GM21825 (cell line): ENCODE measurements around the gene DENND2A.
"Not testable (repeated sequence)": the region's sequence is repeated elsewhere in the genome, so short reads cannot be mapped to it uniquely, and the experiment has no call there.

ENCODE experiments used
- ATAC-seq: cut with Tn5 transposase; IDR thresholded peaks from one replicate; pipeline ENCODE4 v1.9.1; 2021; ENCODE audit warnings: mild to moderate bottlenecking, moderate library complexity; ENCODE audit not compliant: unreplicated experiment

Gene DENND2A

DNA sequence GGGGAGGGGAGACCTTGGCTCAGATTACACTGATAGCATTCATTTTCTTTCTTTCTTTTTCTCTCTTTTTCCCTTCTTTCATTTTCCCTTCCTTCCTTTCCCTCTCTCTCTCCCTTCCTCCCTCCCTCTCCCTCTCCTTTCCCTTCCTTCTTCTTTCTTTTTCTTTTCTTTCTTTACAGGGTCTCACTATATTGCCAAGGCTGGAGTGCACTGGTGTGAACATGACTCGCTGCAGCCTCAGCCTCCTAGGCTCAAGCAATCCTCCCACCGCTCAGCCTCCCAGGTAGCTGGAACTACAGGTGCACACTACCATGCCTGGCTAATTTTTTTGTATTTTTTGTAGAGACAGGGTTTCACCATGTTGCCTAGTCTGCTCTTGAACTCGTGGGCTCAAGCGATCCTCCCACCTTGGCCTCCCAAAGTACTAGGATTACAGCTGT lies 88.4 kb downstream of the DENND2A start:
- ATAC-seq = no peak

DNA sequence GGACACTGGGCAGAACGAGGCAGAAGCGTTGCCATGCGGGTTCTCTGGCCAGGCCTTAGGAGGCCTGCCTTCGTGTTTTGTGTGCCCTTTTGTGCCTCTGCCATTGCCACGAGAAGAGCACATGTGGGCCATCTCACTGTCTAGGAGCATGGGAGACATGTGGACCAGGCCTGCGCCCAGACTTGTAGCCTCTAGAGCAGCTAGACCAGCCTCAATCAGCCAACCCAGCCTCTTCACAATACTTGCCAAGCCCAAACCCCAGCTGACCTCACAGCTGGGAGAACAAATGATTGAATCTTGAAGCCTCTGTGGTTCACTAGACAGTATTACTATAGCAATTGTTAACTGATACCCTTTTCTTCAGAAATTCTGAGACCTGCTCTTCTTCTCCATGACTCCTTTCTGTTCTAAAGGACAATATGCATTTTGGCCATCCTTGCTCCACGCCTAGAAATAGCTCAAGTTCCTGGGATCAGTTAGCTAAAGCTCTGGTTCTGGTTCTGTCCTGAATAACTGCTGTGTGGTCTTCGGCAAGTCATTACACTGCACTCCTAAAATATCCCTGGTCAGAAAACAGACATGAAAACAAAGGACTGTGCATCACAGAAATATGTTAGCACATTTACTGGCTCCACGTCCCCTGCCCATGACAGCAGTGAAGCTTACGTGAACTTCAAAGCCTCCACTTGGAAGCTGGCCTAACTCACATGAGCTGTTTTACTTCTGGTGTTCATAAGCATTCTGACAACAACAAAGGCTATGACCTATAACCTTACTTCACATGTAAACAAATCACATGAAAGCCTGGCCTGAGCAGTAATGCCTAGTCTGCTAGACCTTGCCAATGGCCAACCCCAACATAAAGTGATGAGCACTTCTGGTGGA lies 89.0 kb downstream of the DENND2A start:
- no peak for ATAC-seq

DNA sequence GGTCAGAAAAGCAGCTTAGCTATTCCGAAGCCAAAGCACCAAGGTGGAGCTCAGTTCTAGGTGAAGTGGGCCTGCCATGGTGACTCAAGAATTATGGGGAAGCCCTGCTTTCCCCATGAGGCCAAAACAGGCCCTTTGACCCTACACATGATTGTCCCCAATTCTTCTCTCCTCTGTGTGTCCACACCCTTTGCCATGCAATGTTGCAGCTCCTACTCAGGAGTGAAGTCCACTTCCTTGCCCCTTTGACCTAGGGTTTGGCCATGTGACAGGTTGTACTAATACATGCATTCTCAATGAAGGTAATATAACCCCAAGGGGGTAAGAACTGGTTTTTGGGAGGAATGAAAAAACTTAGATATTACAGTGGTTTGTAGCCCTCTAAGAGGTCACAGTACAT lies 93.7 kb downstream of the DENND2A start:
- no peak for ATAC-seq

DNA sequence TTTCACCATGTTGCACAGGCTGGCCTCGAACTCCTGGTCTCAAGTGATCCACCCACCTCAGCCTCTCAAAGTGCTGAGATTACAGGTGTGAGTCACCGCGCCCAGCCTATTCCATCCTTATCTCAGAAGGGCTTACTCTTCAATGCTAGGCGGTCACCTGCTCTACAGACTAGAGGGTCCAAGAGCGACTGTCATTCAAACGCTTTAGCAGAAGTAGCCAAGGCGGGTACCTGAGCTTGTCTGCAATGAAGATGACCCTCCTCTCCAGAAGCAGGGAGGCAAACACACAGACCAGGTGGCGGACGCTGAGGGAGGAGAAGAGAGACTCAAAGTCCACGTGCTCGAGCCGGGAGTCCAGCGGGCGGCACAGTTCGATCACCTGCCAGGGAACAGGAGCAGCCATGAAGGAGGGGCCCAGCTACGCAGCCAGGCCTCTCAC lies 96.2 kb downstream of the DENND2A start:
- ATAC-seq = no peak

GRCh38 chr7:140542228-140542603 lies 98.4 kb downstream of the DENND2A start:
- ATAC-seq = no peak

DNA sequence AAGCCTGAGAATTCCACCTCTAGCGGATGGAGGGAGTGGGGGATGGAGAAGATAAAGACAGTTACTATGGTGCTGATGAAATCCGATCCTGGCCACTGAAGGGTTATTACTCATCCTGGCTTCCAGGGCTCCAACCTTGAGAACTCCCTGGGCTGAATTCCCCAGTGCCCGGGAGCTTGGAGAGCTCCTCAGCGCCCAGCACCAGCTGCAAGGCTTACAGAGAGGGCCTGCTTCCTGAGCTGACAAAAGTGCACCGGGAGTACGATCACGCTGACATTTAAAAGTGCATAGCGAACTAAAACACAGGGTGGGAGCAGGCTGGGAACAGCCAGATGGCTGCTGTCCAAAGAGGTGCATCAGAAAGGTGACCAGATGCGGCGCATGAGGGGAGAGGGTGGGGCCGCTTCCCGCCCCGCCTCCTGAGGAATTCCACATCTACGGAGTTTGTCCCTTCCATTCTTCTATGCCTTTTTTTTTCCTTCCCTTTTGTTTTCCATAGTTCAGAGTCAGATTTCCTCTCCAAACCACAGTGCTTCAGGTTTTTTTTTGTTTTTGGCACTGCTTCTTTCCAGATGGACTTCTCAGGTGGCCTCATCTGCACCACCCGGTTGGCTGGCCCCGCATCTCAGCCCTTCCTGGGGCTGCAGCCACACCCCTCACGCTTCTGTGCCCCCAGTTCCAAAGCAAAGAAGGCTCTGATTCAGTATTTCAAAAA lies 98.9 kb downstream of the DENND2A start:
- no peak for ATAC-seq

- ATAC-seq = no peak
Observed at GRCh38 chr7:140541176-140541512, 99.5 kb downstream of the DENND2A start.

GRCh38 chr7:140540136-140540777 lies 100.4 kb downstream of the DENND2A start:
- ATAC-seq = no peak

DNA sequence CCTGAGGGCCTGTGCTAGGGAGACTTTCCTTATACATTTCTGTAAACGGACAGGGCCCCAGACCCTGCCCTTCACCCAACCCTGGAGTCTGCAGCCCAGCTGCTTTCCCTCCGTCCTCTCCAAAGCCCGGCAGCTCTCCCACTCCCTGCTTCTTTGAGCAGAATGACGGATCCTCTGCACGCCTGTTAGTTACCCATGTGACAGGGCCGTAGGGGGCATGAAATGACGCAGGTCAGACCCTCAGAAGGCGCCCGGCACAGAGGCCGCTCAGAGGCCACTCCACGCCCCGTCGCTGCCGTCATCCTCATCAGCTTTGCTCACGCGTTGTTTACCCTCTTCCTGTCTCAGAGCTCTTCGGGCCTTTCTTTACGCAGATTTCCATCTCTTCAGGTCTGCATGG lies 101.2 kb downstream of the DENND2A start:
- ATAC-seq = no peak

GRCh38 chr7:140537750-140538482 lies 102.7 kb downstream of the DENND2A start:
- no peak for ATAC-seq

GRCh38 chr7:140534743-140535142 lies 105.9 kb downstream of the DENND2A start:
- no peak for ATAC-seq

DNA sequence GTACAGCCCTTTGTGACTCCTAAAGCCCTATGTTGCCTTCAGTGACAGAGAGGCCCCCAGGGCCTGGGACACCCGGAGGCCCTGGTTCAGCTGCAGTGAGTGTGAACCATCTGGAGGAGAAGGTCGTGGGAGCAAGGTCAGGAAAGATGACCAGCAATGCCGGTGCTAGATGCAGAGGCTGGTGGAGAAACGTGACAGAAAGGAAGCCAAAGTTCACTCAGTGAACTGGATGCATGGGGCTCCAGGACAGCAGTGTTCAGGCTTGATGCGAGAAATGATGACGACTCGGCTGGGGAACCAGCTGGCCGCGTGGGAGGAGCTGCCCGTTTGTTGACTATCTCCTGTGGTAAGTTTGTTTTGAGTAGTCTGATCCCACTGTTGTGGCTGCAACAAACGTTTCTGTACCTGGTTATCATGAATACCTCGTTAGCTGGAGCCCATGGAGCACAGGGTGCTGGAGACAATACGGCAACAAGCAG lies 107.2 kb downstream of the DENND2A start:
- ATAC-seq = no peak

- not testable (repeated sequence) for ATAC-seq
Observed at GRCh38 chr7:140529428-140529827, 111.2 kb downstream of the DENND2A start.

DNA sequence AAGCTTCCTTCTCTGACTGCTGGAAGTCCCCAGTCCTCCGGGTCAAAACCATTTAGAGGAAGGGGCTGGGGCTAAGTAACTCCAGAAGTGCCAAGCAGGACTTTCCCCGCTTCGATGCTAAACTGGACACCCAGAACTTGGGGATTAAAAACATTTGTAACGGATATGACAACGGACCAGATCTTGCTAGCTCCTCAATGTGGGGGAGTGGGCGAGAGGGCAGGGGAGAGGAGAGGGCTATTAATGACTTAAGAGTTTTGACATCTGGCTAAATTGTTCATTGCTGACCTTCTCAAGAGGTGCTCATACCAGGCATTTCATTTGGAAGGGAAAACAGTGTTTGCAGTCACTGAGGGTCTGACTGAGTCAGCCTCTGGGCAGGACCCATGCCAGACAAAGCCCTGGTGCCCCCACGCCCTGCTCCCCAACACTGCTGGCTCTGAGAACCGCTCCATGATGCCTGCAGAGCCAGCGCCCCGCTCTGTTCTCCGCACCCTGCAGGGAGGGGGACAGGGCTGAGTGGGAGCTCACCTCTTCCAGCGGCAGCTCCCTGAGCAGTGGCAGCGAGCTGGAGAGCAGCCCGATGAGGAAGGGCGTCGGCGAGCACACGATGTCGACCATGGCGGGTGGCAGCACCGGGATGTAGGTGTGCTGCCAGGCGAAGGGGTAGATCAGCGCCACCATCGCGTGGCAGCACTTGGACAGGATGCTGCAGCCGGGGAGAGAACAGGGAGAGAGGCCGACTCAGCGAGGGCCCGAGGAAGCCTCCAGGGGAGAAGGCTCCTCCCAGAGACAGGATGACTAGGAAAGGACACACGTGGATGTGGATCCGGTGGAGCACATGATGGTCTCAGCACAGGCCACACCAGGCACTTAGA lies 113.6 kb downstream of the DENND2A start:
- no peak for ATAC-seq

DNA sequence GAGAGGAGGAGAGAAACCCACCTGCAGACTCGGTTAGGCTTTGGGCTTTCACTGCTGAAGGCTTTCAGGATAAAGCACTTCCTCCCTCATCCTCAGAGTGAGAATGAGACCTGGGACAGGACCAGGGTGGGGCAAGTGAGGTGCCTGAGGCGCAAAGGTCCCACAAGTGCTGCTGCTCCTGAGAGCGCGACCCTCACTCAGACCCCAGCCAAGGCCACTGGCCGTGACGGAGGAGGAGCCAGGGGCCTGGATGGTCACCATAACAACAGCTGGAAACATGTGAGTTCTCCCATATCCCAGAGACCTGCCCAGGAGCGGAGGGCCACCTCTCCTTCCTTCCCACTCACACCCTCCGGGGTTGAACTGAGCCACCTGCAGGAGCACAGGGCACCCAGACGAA lies 114.4 kb downstream of the DENND2A start:
- ATAC-seq = no peak

DNA sequence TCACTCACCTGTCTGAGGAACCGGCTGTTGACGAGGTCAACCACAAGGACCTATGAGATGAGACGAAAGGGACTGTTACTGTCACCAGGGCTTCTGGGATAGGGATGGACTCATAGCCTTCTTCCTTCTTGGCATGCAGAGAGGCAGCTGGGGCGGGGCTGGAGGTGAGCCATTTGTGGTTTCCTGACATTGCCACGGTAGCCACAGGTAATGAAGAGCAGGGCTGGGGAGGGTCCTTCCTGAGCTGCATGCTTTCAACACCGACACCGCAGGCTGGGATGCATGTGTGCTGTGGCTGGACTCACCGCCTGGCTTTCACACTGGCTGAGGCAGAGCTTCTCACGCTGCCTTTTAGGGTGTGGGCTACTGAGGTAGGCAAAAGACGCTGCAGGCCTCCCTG lies 114.9 kb downstream of the DENND2A start:
- no peak for ATAC-seq

- no peak for ATAC-seq
Observed at GRCh38 chr7:140521421-140521820, 119.2 kb downstream of the DENND2A start.

GRCh38 chr7:140519007-140519399 lies 121.6 kb downstream of the DENND2A start:
- no peak for ATAC-seq

DNA sequence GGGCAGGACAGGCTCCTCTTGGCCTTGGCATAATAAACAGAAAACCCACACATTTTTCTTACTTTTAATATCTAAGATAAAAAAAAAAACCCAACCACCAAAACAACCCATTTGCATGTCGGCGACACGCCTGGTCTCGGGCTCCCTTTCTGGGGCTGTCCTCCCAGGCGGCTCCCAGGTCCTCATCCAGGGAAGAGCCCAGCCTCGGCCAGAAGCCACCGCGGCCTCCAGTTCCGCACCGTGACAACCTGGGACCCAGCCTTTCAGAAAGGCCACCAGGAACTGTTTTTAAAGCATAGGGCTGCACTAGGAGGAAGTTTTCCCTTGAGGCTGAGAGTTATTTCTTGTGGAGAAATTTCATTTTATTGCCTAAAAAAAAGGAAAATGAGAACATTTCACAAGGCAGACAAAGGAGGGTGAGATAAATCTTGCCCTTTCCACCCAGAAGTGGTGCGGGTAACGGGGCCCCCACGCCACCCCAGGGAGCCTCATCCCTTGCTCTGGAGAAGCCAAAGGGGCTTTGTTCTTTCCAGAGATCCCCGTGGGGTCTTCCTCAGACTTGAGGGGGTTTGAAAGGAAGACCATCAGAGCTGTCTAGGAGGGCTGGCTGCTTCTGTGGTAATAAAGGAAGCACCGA lies 122.1 kb downstream of the DENND2A start:
- ATAC-seq = no peak
